Thyroid gland (tissue), 4 donors: ENCODE data around the gene ACAP3. TPM values are rescaled to one million over a fixed set of nuclear protein-coding genes. Genes with fewer than 3 reads are reported as not detected.

Source experiments
- DNase-seq, 2 donors: peaks; one replicate each; pipeline ENCODE4 v3.0.0-alpha.2; 2019
- H3K27ac ChIP-seq, 3 donors: fragments of 200-600 bp; sonication (generic); 1 replicate in 2 of 3; 2 replicates in 1 of 3; pipeline ENCODE4 v1.5.1; 2016 to 2019; ENCODE audit warnings: mild to moderate bottlenecking in 1 of 3, moderate library complexity in 1 of 3
- H3K27me3 ChIP-seq: fragments of 200-600 bp; sonication (generic); one replicate; pipeline ENCODE4 v1.5.1; 2019
- H3K36me3 ChIP-seq, 2 donors: fragments of 200-600 bp; sonication (generic); one replicate each; pipeline ENCODE4 v1.5.1; 2016 to 2019
- H3K4me1 ChIP-seq, 2 donors: fragments of 200-600 bp; sonication (generic); one replicate each; pipeline ENCODE4 v1.5.1; 2017 to 2019
- H3K4me3 ChIP-seq, 3 donors: fragments of 200-600 bp; sonication (generic); replicated peaks in 1 of 3; 1 replicate in 2 of 3; 2 replicates in 1 of 3; pipeline ENCODE4 v1.5.1; 2016; ENCODE audit warnings: mild to moderate bottlenecking in 1 of 3
- H3K9me3 ChIP-seq: fragments of 200-600 bp; sonication (generic); one replicate; pipeline ENCODE4 v1.5.1; 2017
- CTCF ChIP-seq, 6 experiments: fragments of 200-600 bp in 3 of 6; fragments of 450-650 bp in 3 of 6; sonication (generic) in 3 of 6; IDR thresholded peaks; one replicate each; pipeline ENCODE4 v1.5.1; 2016 to 2019; ENCODE audit warnings: antibody characterized with exemption in 6 of 6, mild to moderate bottlenecking in 2 of 6, inconsistent platforms in 1 of 6, moderate library complexity in 1 of 6
- POLR2A ChIP-seq, 2 donors: fragments of 450-650 bp; IDR thresholded peaks; one replicate each; pipeline ENCODE4 v1.6.1; 2017; ENCODE audit warnings: antibody characterized with exemption in 2 of 2, mild to moderate bottlenecking in 2 of 2, moderate library complexity in 1 of 2
- WGBS, 2 donors: methylation state at CpG; one replicate each; pipeline ENCODE4 v1.1.5; 2017; 5-methylcytosine and 5-hydroxymethylcytosine counted together
- intact Hi-C: fragments of 100-400 bp; cut with DNase I; formaldehyde crosslinking; loops from one replicate; pipeline ENCODE4 v1.15.1; 2023
- total RNA-seq, 4 donors: library from RNA; depleted of rRNA; stranded (reverse); fragments of >200 nt; gene quantifications; one replicate each; pipeline ENCODE4 v1.2.3, GENCODE V29; 2016

The ACAP3 gene
- total RNA-seq, 4 donors from 2014 or later: 31.6 to 51.2 (median 42.1) TPM

DNA sequence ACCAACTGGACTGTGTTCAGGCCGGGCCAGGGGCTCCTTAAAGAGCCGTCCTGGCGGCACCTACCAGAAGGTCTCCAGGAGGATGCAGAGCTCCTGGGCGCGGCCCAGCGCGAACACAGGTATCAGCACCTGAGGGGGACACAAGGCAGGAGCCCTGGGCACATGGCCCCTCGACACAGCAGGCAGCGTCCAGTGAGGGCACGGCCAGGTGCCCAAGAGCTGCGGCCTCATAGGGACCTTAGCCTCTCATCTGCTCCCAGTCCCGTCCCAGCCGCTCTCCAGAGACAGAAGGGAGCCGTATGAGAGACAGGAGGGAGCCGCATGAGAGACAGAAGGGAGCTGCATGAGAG lies 6.5 kb upstream of the ACAP3 start:
- H3K4me1 ChIP-seq: peaks cover 10 to 19% of the 10 kb centered on the region in 2 donors
- H3K9me3 ChIP-seq: no peaks in the 10 kb centered on the region
- intact Hi-C loops: no loop called here
- no peak for TF ChIP-seq CTCF (IDR thresholded peaks at IDR 0.05)
- TF ChIP-seq POLR2A (IDR thresholded peaks at IDR 0.05): no peak
- H3K4me3 ChIP-seq: no peak overlapping the region
- H3K27me3 ChIP-seq: no peaks in the 10 kb centered on the region
- H3K36me3 ChIP-seq: peaks cover 42 to 46% of the 10 kb centered on the region in 2 donors
- no peak for DNase-seq
- H3K27ac ChIP-seq: no peak overlapping the region
- 89 to 100% methylated on average over 1 to 6 of the region's 15 CpGs for WGBS, 2 donors

GRCh38 chr1:1313500-1314236 lies 5.9 kb upstream of the ACAP3 start:
- H3K27me3 ChIP-seq: no peaks in the 10 kb centered on the region
- H3K4me1 ChIP-seq: peaks cover 12 to 18% of the 10 kb centered on the region in 2 donors
- no peak overlapping the region for H3K4me3 ChIP-seq
- H3K27ac ChIP-seq: no peak overlapping the region
- 93% methylated on average over 8 to 30 of the region's 37 CpGs for WGBS, 2 donors
- TF ChIP-seq POLR2A (IDR thresholded peaks at IDR 0.05) (no peak), CTCF (IDR thresholded peaks at IDR 0.05) (no peak)
- intact Hi-C loops: no loop called here
- H3K9me3 ChIP-seq: no peaks in the 10 kb centered on the region
- H3K36me3 ChIP-seq: peaks cover 41 to 42% of the 10 kb centered on the region in 2 donors
- no peak for DNase-seq

- Histone ChIP-seq H3K27ac (no peak overlapping the region), H3K36me3 (peaks cover 41 to 42% of the 10 kb centered on the region in 2 donors), H3K4me3 (no peak overlapping the region), H3K27me3 (no peaks in the 10 kb centered on the region), H3K9me3 (no peaks in the 10 kb centered on the region), H3K4me1 (peaks cover 8 to 9% of the 10 kb centered on the region in 2 donors)
- intact Hi-C loops: no loop called here
- DNase-seq: no peak
- WGBS, 2 donors: 92 to 96% methylated on average over 20 to 28 of the region's 49 CpGs
- no peak for TF ChIP-seq POLR2A (IDR thresholded peaks at IDR 0.05)
- no peak for TF ChIP-seq CTCF (IDR thresholded peaks at IDR 0.05)
Measured at GRCh38 chr1:1312450-1313314, 5.0 kb upstream of the ACAP3 start.

- Histone ChIP-seq H3K36me3 (peaks cover 41 to 42% of the 10 kb centered on the region in 2 donors), H3K27ac (no peak overlapping the region), H3K27me3 (no peaks in the 10 kb centered on the region), H3K9me3 (no peaks in the 10 kb centered on the region), H3K4me1 (peaks cover 17% of the 10 kb centered on the region in 2 donors), H3K4me3 (no peak overlapping the region)
- intact Hi-C loops: no loop called here
- no peak for DNase-seq
- no peak for TF ChIP-seq CTCF (IDR thresholded peaks at IDR 0.05)
- TF ChIP-seq POLR2A (IDR thresholded peaks at IDR 0.05): no peak
- 91 to 93% methylated on average over 7 to 9 of the region's 22 CpGs for WGBS, 2 donors
Measured at GRCh38 chr1:1311107-1312104, 3.7 kb upstream of the ACAP3 start.
